AG20443 (cell line): Measurements from ENCODE around the gene RPS6KC1.
"Not testable (repeated sequence)": the region's sequence is repeated elsewhere in the genome, so short reads cannot be mapped to it uniquely, and the experiment has no call there.

ENCODE experiments used
- DNase-seq: peaks from one replicate; pipeline ENCODE4 v3.0.0; 2012; ENCODE audit warnings: low spot score, mixed read lengths

The RPS6KC1 gene

DNA sequence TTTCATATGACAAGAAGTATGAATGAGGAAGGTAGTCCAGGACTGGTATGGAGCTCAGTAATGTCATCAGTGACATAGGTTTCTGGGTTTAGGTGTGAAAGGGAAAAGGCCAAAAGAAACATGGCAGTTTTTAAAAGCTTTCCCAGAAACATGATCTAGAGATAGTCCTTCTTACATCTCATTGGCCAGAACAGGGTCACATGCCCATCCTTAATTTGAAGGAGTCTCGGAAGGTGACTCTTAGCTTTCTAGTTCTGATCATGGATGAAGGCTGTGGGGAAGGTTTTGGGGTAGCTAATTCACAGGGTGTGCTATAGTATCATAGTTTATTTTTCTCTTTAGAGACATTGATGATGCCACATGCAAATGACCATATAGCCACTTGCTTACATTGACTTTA lies 55.3 kb downstream of the RPS6KC1 start:
- no peak for DNase-seq

GRCh38 chr1:213107613-213108012 lies 56.6 kb downstream of the RPS6KC1 start:
- no peak for DNase-seq

GRCh38 chr1:213110349-213111300 lies 59.6 kb downstream of the RPS6KC1 start:
- no peak for DNase-seq

- no peak for DNase-seq
Observed at GRCh38 chr1:213111502-213111901, 60.5 kb downstream of the RPS6KC1 start.

- DNase-seq, result not testable (repeated sequence)
Observed at GRCh38 chr1:213112723-213113122, 61.7 kb downstream of the RPS6KC1 start.

- DNase-seq, result not testable (repeated sequence)
Observed at GRCh38 chr1:213117699-213118180, 66.7 kb downstream of the RPS6KC1 start.

DNA sequence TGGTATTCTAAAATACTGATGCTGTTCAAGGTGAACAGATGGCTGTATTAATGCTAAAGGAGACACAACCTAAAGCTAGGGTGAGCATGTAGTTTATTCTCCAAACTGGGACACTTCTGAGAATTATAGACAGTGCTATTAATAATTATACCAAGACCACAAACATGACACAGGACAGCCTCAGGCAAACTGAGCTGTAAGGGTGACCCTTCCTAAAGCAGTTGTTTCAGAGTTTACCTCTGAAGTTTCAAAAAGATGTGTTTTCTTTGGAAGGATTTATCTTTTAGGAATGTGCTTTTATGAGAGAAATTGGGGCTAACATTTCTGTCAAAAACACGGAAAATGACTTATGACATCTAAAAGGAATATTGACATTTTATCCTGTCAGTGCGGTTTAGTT lies 68.8 kb downstream of the RPS6KC1 start:
- no peak for DNase-seq

- DNase-seq, result peak; percentile 6
Observed at GRCh38 chr1:213120386-213120785, 69.3 kb downstream of the RPS6KC1 start.

GRCh38 chr1:213120961-213121360 lies 69.9 kb downstream of the RPS6KC1 start:
- DNase-seq, result no peak

- DNase-seq, result peak; percentile 8
Observed at GRCh38 chr1:213122514-213122929, 71.5 kb downstream of the RPS6KC1 start.

DNA sequence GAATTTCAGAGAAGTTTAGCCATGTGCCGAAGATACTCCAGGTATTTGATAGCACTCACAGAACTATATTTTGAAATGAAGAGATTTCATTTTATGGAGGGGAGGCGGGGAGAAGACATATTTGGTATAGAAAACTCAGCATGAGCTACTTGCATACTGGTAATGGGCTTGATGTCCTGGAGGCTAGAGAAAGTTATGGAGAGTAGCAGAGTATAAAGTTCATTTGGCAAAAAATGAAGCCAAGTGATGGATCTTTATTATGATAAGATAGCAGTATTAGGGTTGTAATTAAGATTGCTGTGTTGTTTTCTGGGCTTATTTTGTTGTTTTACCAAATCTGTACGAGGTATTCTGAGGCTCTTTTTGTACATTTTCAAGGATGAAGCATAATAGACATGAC lies 72.0 kb downstream of the RPS6KC1 start:
- no peak for DNase-seq

GRCh38 chr1:213123536-213123935 lies 72.5 kb downstream of the RPS6KC1 start:
- DNase-seq, result peak; percentile 14

- no peak for DNase-seq
Observed at GRCh38 chr1:213124590-213124989, 73.5 kb downstream of the RPS6KC1 start.

DNA sequence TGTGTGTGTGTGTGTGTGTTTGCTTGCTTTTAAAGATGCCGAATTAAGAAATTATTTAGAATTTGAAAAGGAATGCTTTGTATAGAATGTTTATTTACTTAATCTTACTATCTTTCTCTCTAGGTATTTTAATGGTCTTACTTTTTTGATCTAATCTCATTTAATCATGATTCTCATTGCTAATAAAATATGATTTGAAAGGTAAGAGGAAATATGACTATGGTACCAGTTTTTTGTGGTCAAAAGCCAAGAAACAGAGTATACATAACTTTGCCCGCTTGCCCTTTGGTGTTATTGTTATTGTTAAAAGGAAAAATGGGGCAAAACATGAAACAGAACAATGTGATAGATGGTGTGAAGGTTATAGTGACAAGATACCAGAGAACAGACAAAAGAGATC lies 74.6 kb downstream of the RPS6KC1 start:
- DNase-seq, result no peak

DNA sequence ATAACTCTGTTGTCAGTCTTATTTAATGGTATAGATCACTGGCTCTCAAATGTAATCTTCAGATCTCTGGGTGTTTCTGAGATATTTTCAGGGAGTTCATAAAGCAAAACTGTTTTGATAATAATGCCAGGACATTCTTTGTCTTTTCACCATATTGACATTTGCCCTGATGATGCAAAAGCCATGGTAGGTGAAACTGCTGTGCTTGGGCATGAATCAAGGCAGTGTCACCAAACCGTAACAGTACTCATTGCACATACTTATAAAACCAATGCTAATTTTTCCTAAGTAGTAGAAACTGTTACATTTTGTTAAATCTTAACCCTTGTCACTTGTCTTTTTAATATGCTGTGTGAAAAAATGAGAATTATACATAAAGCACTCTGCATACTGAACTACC lies 76.0 kb downstream of the RPS6KC1 start:
- no peak for DNase-seq

GRCh38 chr1:213131851-213132655 lies 81.0 kb downstream of the RPS6KC1 start:
- no peak for DNase-seq

DNA sequence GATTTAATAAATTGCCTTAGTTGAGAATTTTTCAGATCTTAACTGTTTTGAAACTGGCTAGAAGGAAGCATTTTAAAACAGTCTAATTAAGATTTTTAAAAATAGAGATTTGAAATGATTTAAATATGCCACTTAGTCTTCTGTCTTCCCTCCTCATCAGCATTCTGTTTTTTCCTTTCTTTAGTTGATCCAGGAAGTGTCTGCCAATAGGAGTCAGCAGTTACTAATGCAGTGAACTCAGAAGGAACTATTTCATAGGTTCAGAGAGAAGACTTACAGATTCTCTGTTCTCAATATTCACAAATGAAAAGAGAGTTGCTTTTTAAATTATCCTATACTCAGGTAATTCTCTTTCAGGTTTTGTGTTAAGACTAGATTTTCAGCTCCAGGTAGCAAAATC lies 84.5 kb downstream of the RPS6KC1 start:
- DNase-seq, result peak; percentile 19

DNA sequence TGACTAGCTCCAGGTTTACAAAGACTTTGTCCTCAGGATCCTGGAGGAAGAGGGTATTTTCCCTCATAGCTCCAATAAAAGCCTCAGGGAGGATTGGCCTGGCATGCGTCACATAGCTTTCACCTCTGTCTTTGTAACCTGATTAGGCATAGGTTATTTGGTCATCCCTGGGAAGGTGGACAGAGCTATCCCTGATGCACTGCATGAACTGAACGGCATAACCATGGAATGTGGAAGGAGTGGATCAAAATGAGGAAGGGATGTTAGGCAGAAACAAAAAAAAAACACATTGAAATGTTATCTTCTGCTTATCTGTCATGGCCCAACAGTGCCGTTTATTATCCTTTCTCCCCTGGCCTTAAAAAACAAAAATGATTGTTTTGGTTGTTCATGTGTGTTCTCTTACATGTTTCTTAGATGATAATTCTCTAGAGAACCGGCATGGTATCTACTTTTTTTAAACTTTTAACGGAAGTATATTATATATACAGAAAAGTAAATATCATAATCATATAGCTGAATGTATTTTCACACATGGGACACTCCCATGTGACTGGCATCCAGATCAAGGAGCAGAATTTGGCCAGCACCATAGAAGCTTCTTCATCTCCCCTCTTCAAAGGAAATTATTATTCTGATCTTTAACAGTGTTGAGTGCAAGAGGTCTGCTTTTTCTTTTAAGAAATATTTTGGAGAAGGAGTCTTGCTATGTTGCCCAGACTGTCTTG lies 85.3 kb downstream of the RPS6KC1 start:
- no peak for DNase-seq

- no peak for DNase-seq
Observed at GRCh38 chr1:213138391-213138790, 87.3 kb downstream of the RPS6KC1 start.

- no peak for DNase-seq
Observed at GRCh38 chr1:213138892-213139291, 87.9 kb downstream of the RPS6KC1 start.

DNA sequence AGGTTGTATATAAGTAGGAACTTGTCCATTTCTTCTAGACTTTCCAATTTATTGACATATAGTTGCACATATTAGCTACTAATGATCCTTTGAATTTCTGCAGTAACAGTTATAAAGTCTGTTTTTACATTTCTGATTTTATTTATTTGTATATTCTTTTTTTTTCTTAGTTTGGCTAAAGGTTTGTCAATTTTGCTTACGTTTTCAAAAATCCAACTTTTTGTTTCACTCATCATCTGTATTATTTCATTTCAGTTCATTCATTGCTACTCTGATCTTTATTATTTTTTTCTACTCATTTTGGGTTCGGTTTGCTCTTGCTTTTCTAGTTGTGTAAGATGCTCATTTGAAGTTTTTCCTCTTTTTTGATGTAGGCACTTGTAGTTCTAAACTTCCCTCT lies 97.9 kb downstream of the RPS6KC1 start:
- no peak for DNase-seq

GRCh38 chr1:213150090-213150489 lies 99.0 kb downstream of the RPS6KC1 start:
- not testable (repeated sequence) for DNase-seq
